NB4 (cell line): ENCODE data around the gene LPCAT1.

Experiments
- MYC ChIP-seq: IDR thresholded peaks from 2 replicates; pipeline ENCODE4 v1.6.1; 2011; ENCODE audit warnings: low read depth, low read length
- POLR2A ChIP-seq: IDR thresholded peaks from 2 replicates; pipeline ENCODE4 v1.6.1; 2011; ENCODE audit warnings: mild to moderate bottlenecking; ENCODE audit not compliant: insufficient read length; ENCODE audit errors: extremely low read depth
- TF ChIP-seq, protein P1 (sequence below): IDR thresholded peaks from one replicate; pipeline ENCODE4 v1.5.1; 2012; ENCODE audit warnings: low read depth, low read length

DNA sequence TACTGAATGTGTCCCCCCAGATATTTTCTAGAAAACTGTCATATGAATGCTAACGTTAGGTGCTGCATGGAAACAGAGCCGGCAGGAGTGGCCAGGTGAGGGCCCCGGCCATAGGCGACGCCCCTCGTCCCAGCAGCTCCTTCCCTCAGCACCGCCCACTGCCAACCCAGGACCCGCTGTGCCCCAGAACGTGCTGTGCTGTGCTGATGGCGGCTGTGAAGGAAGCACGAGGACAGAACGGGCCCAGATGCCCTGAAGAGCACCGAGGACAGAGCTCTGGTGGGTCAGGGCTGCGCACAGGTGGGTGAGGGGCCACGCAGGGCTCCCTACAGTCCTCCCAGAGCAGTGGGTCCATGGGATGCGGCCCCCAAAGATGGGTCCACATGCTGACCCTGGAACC lies 30.3 kb downstream of the LPCAT1 start:
- TF ChIP-seq, protein P1, sequence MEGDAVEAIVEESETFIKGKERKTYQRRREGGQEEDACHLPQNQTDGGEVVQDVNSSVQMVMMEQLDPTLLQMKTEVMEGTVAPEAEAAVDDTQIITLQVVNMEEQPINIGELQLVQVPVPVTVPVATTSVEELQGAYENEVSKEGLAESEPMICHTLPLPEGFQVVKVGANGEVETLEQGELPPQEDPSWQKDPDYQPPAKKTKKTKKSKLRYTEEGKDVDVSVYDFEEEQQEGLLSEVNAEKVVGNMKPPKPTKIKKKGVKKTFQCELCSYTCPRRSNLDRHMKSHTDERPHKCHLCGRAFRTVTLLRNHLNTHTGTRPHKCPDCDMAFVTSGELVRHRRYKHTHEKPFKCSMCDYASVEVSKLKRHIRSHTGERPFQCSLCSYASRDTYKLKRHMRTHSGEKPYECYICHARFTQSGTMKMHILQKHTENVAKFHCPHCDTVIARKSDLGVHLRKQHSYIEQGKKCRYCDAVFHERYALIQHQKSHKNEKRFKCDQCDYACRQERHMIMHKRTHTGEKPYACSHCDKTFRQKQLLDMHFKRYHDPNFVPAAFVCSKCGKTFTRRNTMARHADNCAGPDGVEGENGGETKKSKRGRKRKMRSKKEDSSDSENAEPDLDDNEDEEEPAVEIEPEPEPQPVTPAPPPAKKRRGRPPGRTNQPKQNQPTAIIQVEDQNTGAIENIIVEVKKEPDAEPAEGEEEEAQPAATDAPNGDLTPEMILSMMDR: no peak
- TF ChIP-seq POLR2A: no peak
- TF ChIP-seq MYC: no peak
